Measurements from ENCODE around the gene LRG1. TPM values are rescaled to one million over a fixed set of nuclear protein-coding genes. Genes with fewer than 3 reads are reported as not detected.

Gene LRG1, protein sequence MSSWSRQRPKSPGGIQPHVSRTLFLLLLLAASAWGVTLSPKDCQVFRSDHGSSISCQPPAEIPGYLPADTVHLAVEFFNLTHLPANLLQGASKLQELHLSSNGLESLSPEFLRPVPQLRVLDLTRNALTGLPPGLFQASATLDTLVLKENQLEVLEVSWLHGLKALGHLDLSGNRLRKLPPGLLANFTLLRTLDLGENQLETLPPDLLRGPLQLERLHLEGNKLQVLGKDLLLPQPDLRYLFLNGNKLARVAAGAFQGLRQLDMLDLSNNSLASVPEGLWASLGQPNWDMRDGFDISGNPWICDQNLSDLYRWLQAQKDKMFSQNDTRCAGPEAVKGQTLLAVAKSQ
- total RNA-seq = 0.99 TPM

DNA sequence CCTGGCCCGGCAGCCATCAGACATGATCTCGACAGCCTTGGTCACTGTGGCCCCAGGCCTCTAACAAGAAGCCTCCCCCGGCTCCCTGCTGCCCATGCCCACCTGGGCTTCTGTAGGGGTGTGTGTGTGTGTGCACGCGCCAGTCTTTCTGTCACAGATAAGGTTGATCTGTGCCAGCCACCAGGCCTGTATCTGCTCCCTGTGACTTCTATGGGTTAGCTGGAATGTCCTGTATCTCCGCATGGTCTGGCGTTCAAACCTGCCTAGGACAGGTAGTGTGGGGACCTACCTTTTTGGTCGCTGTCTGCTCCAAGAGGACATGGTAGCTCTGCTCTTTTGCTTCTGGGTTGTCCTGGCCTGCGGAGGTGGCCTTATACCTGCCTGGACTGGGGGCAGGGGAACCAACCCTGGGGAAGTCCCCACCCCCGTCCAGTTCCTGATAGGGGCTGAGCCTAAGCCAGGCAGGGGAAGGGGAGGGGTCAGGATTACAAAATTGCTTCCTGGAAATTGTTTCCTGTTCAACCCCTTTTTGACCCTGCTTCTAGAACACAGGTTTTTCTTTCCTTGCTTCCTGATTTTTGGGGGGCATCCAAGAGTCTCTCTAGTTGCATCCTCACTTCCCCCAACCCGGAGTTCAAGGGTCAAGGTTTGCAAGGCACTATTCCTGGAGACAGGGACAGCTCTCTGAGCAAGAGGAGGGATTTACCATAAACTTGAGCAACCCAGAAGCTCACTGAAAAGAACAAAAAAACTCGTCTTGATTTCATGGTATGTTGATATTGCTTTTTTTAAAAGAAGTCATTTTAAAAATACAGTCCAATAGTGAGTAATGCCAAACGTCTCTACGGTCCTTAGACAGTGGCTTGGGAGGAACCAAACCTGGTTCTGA is at the start of gene LRG1:
Gene LRG1, minus strand, starts transcription at position 344 of the 889 bp plus-strand sequence. Its CDS starts 23 bp downstream, at position 321.

DNA sequence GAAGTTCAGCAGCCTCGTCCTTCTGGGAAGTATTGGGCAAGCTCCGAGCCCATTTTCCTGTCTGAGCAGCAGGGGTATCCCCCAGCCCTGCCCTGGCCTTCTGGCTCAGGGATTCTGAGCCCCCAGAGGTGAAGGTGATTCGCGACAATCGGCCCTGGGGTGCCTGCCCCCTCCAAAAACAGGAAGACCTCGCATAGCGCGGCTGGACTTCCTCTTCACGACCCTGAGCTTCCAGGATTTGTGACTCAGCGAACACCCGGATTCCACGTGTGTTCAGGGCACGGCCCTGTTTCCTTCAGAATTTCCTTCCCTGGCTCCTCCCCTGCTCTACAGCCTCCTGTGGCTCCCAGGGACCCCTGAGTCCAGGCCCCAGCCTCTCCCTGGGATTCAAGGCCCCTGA is 19.7 kb upstream of the LRG1 start, which contains the start of gene SEMA6B:
Gene SEMA6B, minus strand, starts transcription at position 116 of the 400 bp plus-strand sequence. CDS start 1,227 bp downstream, outside the sequence.

DNA sequence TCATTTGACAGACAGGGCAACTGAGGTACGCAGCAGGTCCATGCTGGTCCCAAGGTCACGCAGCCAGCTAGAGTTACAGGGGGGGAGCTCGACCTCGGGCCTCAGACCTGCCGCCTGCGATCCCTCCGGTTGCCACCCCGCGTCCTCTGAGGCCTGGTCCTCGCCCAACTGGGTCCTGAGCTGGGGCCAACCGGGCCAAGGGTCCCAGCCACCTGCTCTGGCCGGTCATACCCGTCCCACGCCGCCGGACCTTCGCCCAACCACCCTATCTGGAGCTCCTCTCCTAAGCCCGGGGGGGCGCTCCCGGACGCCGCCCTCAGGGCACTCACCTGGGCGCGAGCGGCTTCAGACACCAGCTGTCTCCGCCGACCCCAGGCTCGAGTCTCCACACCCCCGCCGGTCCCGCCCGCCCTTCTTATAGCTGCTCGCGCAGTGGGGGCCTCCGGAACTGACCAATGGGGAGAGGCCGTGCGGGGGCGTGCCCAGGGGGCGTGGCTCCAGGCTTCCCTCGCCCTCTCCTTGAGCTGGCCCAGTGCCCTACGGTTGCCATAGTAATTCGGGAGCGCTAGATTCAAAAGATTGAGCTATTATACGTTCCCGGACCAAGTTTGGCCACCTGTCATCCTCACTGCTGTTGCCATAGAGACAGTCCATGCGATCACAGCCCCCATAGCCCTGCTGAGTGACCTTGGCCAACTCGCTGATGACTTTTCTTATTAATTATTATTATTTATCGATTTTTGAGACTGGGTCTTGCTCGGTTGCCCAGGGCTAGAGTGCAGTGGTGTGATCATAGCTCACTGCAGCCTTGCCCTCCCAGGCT is 4.8 kb downstream of the LRG1 start, which contains the start of gene PLIN5:
Gene PLIN5, minus strand, starts transcription at position 389 of the 823 bp plus-strand sequence. CDS start 1,150 bp downstream, outside the sequence.

DNA sequence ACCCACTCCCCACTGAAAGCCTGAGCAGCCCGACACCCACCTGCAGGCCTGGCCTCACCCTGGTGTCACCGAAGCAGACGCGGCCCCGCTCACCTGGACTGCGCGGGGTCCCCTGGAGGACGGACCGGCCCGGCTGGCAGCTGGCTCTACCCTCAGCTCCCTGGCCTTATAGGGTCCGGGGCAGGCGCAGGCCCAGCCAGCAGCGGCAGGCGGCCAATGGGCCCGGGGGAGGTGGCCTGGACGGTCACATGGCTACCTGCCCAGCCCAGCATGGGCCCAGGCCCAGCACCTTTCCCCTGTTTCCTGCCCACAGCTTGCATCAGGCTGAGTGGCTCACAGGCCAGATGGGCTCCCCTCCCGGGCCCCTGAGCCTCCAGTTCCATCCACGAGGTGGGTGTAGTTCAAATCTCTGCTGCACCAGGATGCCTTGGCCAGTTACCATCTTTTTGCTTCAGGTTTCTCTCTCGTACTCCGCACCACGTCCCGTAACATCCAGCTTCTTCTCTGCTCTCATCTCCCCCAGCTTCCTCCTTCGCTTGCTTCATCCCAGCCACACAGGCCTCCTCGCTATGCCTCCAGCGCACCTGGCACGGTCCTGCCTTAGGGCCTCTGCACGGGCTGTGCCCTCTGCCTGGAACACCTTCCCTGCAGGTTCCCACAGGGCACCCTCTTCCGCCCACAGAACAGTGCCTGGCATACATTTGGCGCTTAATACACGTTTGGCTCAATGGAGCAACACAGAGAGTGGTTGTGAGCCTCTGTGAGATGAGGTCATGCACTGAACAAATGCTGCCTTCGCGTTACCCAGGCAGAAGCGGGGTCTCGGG is 21.3 kb downstream of the LRG1 start, which contains the start of gene PLIN4:
Gene PLIN4, minus strand, starts transcription at position 142 of the 827 bp plus-strand sequence. CDS start 214 bp downstream, outside the sequence.

Other genes with a start within 250 kb of the LRG1 start
- 0.49 TPM for gene TMIGD2, start 237.6 kb downstream of the LRG1 start, total RNA-seq
- gene FSD1, start 235.4 kb downstream of the LRG1 start, total RNA-seq = 16.4 TPM
- gene STAP2, start 201.2 kb downstream of the LRG1 start, total RNA-seq = 7.3 TPM
- gene MPND, start 196.5 kb downstream of the LRG1 start, total RNA-seq = 11.1 TPM
- 38.6 TPM for gene SH3GL1, start 139.5 kb downstream of the LRG1 start, total RNA-seq
- gene CHAF1A, start 137.4 kb downstream of the LRG1 start, total RNA-seq = 12.3 TPM
- gene UBXN6, start 82.2 kb downstream of the LRG1 start, total RNA-seq = 84.2 TPM
- gene HDGFL2, start 67.7 kb downstream of the LRG1 start, total RNA-seq = 53.3 TPM
- 3.1 TPM for gene PLIN4, start 21.6 kb downstream of the LRG1 start, total RNA-seq
- gene PLIN5, start 4.8 kb downstream of the LRG1 start, total RNA-seq = 1.8 TPM
- gene SEMA6B, start 19.6 kb upstream of the LRG1 start, total RNA-seq = 13.1 TPM
- gene TNFAIP8L1, start 99.5 kb upstream of the LRG1 start, total RNA-seq = 5.5 TPM
- 31.3 TPM for gene MYDGF, start 130.3 kb upstream of the LRG1 start, total RNA-seq
- 41.6 TPM for gene DPP9, start 183.8 kb upstream of the LRG1 start, total RNA-seq

All from camera-type eye (tissue), 1 donor.